Epithelial cell of proximal tubule (primary cell): Measurements from ENCODE around the gene ANKRD2. TPM values are rescaled to one million over a fixed set of nuclear protein-coding genes. Genes with fewer than 3 reads are reported as not detected.

Source experiments
- DNase-seq: peaks from one replicate; pipeline ENCODE4 v3.0.0-alpha.2; 2011; ENCODE audit warnings: low read depth
- H3K4me3 ChIP-seq: 2 replicates; pipeline ENCODE4 v1.5.1; 2011; ENCODE audit warnings: low read depth, mild to moderate bottlenecking, low read length
- CTCF ChIP-seq: conservative IDR thresholded peaks from 2 replicates; pipeline ENCODE4 v1.5.1; 2012; ENCODE audit warnings: low read depth, mild to moderate bottlenecking, low read length
- total RNA-seq: library from RNA; depleted of rRNA; stranded (reverse); fragments of >200 nt; gene quantifications from 2 replicates; pipeline ENCODE4 v1.2.3, GENCODE V29; 2015

ANKRD2 gene
- total RNA-seq, 1 donor from 2014 or later, result 6.8 TPM

- TF ChIP-seq CTCF, result no peak
- no peak for DNase-seq
- no peak overlapping the region for H3K4me3 ChIP-seq
Measured at GRCh38 chr10:97567891-97568290, 4.7 kb upstream of the ANKRD2 start.

- TF ChIP-seq CTCF, result no peak
- no peak overlapping the region for H3K4me3 ChIP-seq
- DNase-seq, result no peak
Measured at GRCh38 chr10:97570146-97570788, 2.3 kb upstream of the ANKRD2 start.

- no peak overlapping the region for H3K4me3 ChIP-seq
- no peak for TF ChIP-seq CTCF
Measured at GRCh38 chr10:97570789-97571471, 1.6 kb upstream of the ANKRD2 start.

GRCh38 chr10:97571622-97572021, 957 bp upstream of the ANKRD2 start:
- DNase-seq, result no peak
- no peak for TF ChIP-seq CTCF
- no peak overlapping the region for H3K4me3 ChIP-seq

More at GRCh38 chr10:97570789-97571471, 1.6 kb upstream of the ANKRD2 start:
- DNase-seq, result no peak

GRCh38 chr10:97573021-97573420, 442 bp downstream of the ANKRD2 start:
- H3K4me3 ChIP-seq, result no peak overlapping the region
- no peak for TF ChIP-seq CTCF
- no peak for DNase-seq

GRCh38 chr10:97573672-97574071, 1.1 kb downstream of the ANKRD2 start:
- H3K4me3 ChIP-seq, result no peak overlapping the region
- no peak for DNase-seq
- no peak for TF ChIP-seq CTCF
